PC-3 (cell line): Measurements from ENCODE around the gene ANKS1B. TPM values are rescaled to one million over a fixed set of nuclear protein-coding genes. Genes with fewer than 3 reads are reported as not detected.

ENCODE experiments used
- ATAC-seq: fragments of 200-7000 bp; cut with Tn5 transposase; 2 replicates; pipeline ENCODE4 v1.9.1; 2020; ENCODE audit warnings: mild to moderate bottlenecking, moderate library complexity
- BruUV-seq: library from RNA; stranded (reverse); fragments of 400-500 nt; replicated peaks from 2 replicates; lab custom pipeline; 2021; lab: Mats Ljungman, UMichigan
- CTCF ChIA-PET: fragments of 300-600 bp; sonication (Branson Sonifier 250); formaldehyde crosslinking; loops from one replicate; lab custom pipeline; 2022; ENCODE audit warnings: antibody characterized with exemption; lab: Charles Lee
- POLR2A ChIA-PET: fragments of 300-600 bp; sonication (Branson Sonifier 250); formaldehyde crosslinking; loops from one replicate; lab custom pipeline; 2022; ENCODE audit warnings: antibody characterized with exemption; ENCODE audit not compliant: unreplicated experiment; lab: Charles Lee
- DNase-seq: peaks from one replicate; pipeline ENCODE4 v3.0.0-alpha.2; 2015
- H2AFZ ChIP-seq: fragments of 300-600 bp; sonication (generic); 2 replicates; pipeline ENCODE4 v1.6.0; 2016; ENCODE audit warnings: antibody characterized with exemption, low read length
- H3F3A ChIP-seq: fragments of 300-600 bp; sonication (generic); one replicate; pipeline ENCODE4 v1.6.0; 2017; ENCODE audit warnings: antibody characterized with exemption, low read length, control low read depth, mild to moderate bottlenecking; ENCODE audit not compliant: unreplicated experiment
- H3K27ac ChIP-seq: fragments of 300-600 bp; sonication (generic); 2 replicates; pipeline ENCODE4 v1.5.1; 2016; ENCODE audit warnings: mild to moderate bottlenecking, low read length
- H3K27me3 ChIP-seq: fragments of 300-600 bp; sonication (generic); 2 replicates; pipeline ENCODE4 v1.6.1; 2016; ENCODE audit warnings: low read length, mixed read lengths
- H3K36me3 ChIP-seq: fragments of 300-600 bp; sonication (generic); 2 replicates; pipeline ENCODE4 v1.6.1; 2016; ENCODE audit warnings: low read depth, mixed run types, low read length, mixed read lengths
- H3K4me1 ChIP-seq: fragments of 300-600 bp; sonication (generic); 2 replicates; pipeline ENCODE4 v1.5.1; 2016; ENCODE audit warnings: low read length; ENCODE audit not compliant: insufficient read depth
- H3K4me2 ChIP-seq: fragments of 300-600 bp; sonication (generic); 2 replicates; pipeline ENCODE4 v1.6.0; 2016; ENCODE audit warnings: low read length
- H3K4me3 ChIP-seq: fragments of 300-600 bp; sonication (generic); 2 replicates; pipeline ENCODE4 v1.5.1; 2016; ENCODE audit warnings: mild to moderate bottlenecking, low read length, mixed read lengths
- H3K79me2 ChIP-seq: fragments of 300-600 bp; sonication (generic); 2 replicates; pipeline ENCODE4 v1.6.1; 2017; ENCODE audit warnings: low read length, mixed read lengths
- H3K9ac ChIP-seq: fragments of 300-600 bp; sonication (generic); 2 replicates; pipeline ENCODE4 v1.6.0; 2016; ENCODE audit warnings: mild to moderate bottlenecking, low read length
- H3K9me2 ChIP-seq: fragments of 300-600 bp; sonication (generic); replicated peaks from 2 replicates; pipeline ENCODE4 v1.6.1; 2016; ENCODE audit warnings: mixed run types, low read length, mixed read lengths
- H3K9me3 ChIP-seq: fragments of 300-600 bp; sonication (generic); 2 replicates; pipeline ENCODE4 v1.6.1; 2016; ENCODE audit warnings: low read length, mixed read lengths
- H4K20me1 ChIP-seq: fragments of 300-600 bp; sonication (generic); 2 replicates; pipeline ENCODE4 v1.6.1; 2016; ENCODE audit warnings: low read length, mixed read lengths
- CTCF ChIP-seq: fragments of 300-600 bp; sonication (generic); conservative IDR thresholded peaks from 2 replicates; pipeline ENCODE4 v1.5.1; 2017; ENCODE audit warnings: antibody characterized with exemption, low read depth, mild to moderate bottlenecking, low read length
- EZH2 ChIP-seq: fragments of 300-600 bp; sonication (generic); IDR thresholded peaks from one replicate; pipeline ENCODE4 v1.6.1; 2017; ENCODE audit warnings: antibody characterized with exemption, mild to moderate bottlenecking, low read length; ENCODE audit not compliant: unreplicated experiment
- EZH2phosphoT487 ChIP-seq: fragments of 300-600 bp; sonication (generic); IDR thresholded peaks from 2 replicates; pipeline ENCODE4 v1.6.1; 2018; ENCODE audit warnings: mild to moderate bottlenecking, antibody characterized with exemption, low read length, borderline replicate concordance
- intact Hi-C: fragments of 100-400 bp; cut with micrococcal nuclease; formaldehyde crosslinking; loops from 2 replicates; pipeline ENCODE4 v1.9.0; 2023
- total RNA-seq: library from RNA; depleted of rRNA; stranded (reverse); fragments of >200 nt; gene quantifications from 2 replicates; pipeline ENCODE4 v1.2.3, GENCODE V29; 2014

The ANKS1B gene
- total RNA-seq, 1 experiment from 2014 or later, result 0.07 TPM

DNA sequence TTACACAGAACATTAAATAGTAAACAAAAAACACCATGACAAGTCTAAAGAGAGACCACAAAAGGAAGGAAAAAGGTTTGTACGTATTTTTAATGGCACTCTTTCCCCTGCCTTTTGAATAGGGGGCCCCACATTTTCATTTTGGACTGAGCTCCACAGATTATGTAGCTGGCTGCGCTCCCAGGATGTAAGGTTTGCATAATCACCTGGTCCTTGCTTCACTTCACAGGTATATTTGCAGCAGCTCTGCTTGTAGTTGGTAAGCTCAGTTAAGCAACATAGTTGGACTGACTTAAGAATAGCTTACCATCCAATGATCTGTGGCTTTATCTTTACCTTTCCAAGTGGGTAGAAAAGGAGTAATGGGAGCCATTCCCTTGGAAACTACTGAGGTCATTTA is 885.0 kb downstream of the ANKS1B start:
- Histone ChIP-seq H3K27me3 (peaks cover 6% of the 10 kb centered on the region), H3K27ac (no peak overlapping the region), H3F3A (no peaks in the 10 kb centered on the region), H3K4me2 (no peak overlapping the region), H4K20me1 (no peaks in the 10 kb centered on the region), H3K9me3 (no peaks in the 10 kb centered on the region), H3K4me1 (no peaks in the 10 kb centered on the region), H2AFZ (no peak overlapping the region), H3K9me2 (no peaks in the 10 kb centered on the region), H3K79me2 (no peaks in the 10 kb centered on the region), H3K4me3 (no peak overlapping the region), H3K9ac (no peak overlapping the region), H3K36me3 (no peaks in the 10 kb centered on the region)
- ATAC-seq, result no peak
- POLR2A ChIA-PET, result no interaction called here
- BruUV-seq, result no TSS peak
- TF ChIP-seq EZH2phosphoT487 (no peak), EZH2 (no peak), CTCF (no peak)
- intact Hi-C loops, result no loop called here
- CTCF ChIA-PET, result no interaction called here
- no peak for DNase-seq

DNA sequence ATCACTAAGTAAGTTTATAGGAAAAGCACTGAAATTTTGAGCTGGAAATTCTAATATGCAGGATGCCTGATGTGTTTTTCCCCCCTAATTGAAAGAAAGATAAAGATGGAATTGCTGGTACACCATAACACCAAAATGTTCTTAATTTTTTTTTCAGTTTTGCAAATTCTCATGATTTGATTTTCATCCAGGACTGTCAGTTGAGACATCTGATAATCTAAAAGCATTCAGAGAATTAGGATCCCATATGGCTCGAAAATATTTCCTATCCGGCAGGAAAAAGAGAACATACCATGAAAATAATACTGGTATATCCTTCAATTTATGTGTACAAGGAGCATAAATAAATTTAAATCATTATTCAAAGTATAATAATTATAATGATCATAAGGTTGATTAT is 887.6 kb downstream of the ANKS1B start:
- Histone ChIP-seq H3K27me3 (0 out of 2 replicates have a peak, but pooled peaks cover 4% of the 10 kb centered on the region), H3F3A (no peaks in the 10 kb centered on the region), H3K4me3 (no peak overlapping the region), H2AFZ (no peak overlapping the region), H4K20me1 (no peaks in the 10 kb centered on the region), H3K79me2 (no peaks in the 10 kb centered on the region), H3K9me3 (no peaks in the 10 kb centered on the region), H3K9ac (no peak overlapping the region), H3K36me3 (no peaks in the 10 kb centered on the region), H3K9me2 (no peaks in the 10 kb centered on the region), H3K4me1 (no peaks in the 10 kb centered on the region), H3K27ac (no peak overlapping the region), H3K4me2 (no peak overlapping the region)
- DNase-seq (no peak), ATAC-seq (no peak)
- TF ChIP-seq EZH2phosphoT487, result no peak
- no peak for TF ChIP-seq CTCF
- TF ChIP-seq EZH2, result no peak
- no TSS peak for BruUV-seq
- ChIA-PET CTCF (no interaction called here), POLR2A (no interaction called here)
- intact Hi-C loops, result no loop called here

DNA sequence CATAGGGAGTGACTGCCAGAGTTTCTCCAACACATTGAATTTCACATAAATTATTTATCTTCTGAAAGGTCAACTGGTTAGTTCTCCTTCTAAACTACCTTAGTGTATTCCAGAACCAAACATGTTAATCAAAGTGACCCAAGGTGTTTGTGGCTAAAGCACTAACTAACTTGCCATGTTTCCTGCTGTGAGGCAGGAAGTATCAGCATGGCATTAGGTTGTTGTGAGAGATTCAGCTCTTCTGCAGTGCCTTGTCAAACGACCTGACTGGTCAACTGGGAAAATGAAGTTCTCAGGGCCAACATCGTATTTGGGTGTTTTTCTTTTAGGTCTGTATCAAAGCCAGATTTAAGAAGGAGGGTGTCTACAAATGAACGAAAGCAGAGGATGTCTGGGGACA is 891.6 kb downstream of the ANKS1B start:
- Histone ChIP-seq H3K9me3 (no peaks in the 10 kb centered on the region), H3K9me2 (no peaks in the 10 kb centered on the region), H2AFZ (no peak overlapping the region), H3K4me2 (no peak overlapping the region), H4K20me1 (no peaks in the 10 kb centered on the region), H3K4me1 (no peaks in the 10 kb centered on the region), H3K27ac (no peak overlapping the region), H3F3A (no peaks in the 10 kb centered on the region), H3K4me3 (no peak overlapping the region), H3K36me3 (no peaks in the 10 kb centered on the region), H3K79me2 (no peaks in the 10 kb centered on the region), H3K9ac (no peak overlapping the region), H3K27me3 (no peaks in the 10 kb centered on the region)
- intact Hi-C loops, result no loop called here
- no TSS peak for BruUV-seq
- ChIA-PET CTCF (no interaction called here), POLR2A (no interaction called here)
- TF ChIP-seq EZH2 (no peak), CTCF (no peak), EZH2phosphoT487 (no peak)
- DNase-seq (no peak), ATAC-seq (no peak)
